ENCODE data around the gene INF2. TPM values are rescaled to one million over a fixed set of nuclear protein-coding genes. Genes with fewer than 3 reads are reported as not detected.
"Not testable (repeated sequence)": the region's sequence is repeated elsewhere in the genome, so short reads cannot be mapped to it uniquely, and the experiment has no call there.

INF2 gene
- total RNA-seq, 6 experiments from 2014 or later = 47.5 to 98.2 (median 71.4) TPM

GRCh38 chr14:104664107-104664506 is 25.3 kb upstream of the INF2 start:
- no peak overlapping the region for H3K4me3 ChIP-seq
- 80% methylated on average over 7 of the region's 7 CpGs for WGBS (ENCODE audit: insufficient coverage, low coverage, low lambda C conversion rate, missing lambda C conversion rate)
- no peaks in the 10 kb centered on the region for H3K4me1 ChIP-seq
- TF ChIP-seq POLR2A (IDR thresholded peaks at IDR 0.05) = no peak
- TF ChIP-seq CTCF (IDR thresholded peaks at IDR 0.05) = no peak
- no peaks in the 10 kb centered on the region for H3K27me3 ChIP-seq
- ATAC-seq (no peak), DNase-seq (no peak)
- no peaks in the 10 kb centered on the region for H3K9me3 ChIP-seq
- H3K36me3 ChIP-seq = no peaks in the 10 kb centered on the region
- H3K27ac ChIP-seq = no peak overlapping the region
- intact Hi-C loops (cut with DNase I) = no loop called here

- intact Hi-C loops (cut with DNase I) = no loop called here
- DNase-seq (no peak), ATAC-seq (no peak)
- Histone ChIP-seq H3K9me3 (no peaks in the 10 kb centered on the region), H3K36me3 (no peaks in the 10 kb centered on the region), H3K27me3 (no peaks in the 10 kb centered on the region), H3K4me1 (no peaks in the 10 kb centered on the region), H3K4me3 (no peak overlapping the region), H3K27ac (no peak overlapping the region)
- 83% methylated on average over 3 of the region's 10 CpGs for WGBS (ENCODE audit: insufficient coverage, low coverage, low lambda C conversion rate, missing lambda C conversion rate)
- TF ChIP-seq POLR2A (IDR thresholded peaks at IDR 0.05) (no peak), CTCF (IDR thresholded peaks at IDR 0.05) (no peak)
Measured at GRCh38 chr14:104664588-104664987, 24.8 kb upstream of the INF2 start.

DNA sequence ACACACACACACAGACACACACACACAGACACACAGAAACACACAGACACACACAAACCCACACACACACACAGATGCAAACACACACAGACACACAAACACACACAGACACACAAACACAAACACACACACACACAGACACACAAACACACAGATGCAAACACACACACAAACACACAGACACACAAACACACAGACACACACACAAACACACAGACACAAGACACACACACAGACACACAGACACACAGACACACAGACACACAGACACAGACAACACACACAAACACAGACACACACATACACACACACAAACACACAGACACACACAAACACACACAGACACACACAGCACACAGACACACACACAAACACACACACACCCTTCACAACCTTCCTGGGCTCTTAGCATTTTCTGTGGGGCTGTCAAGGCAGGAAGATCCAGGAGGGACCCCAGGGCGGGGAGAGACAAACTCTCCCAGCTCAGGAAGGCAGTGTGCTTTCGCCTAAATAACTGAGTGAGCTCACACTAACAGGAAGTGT is 24.2 kb upstream of the INF2 start:
- no peaks in the 10 kb centered on the region for H3K4me1 ChIP-seq
- ATAC-seq = peak in 2 of 4 donors; percentile 18 to 26
- H3K27ac ChIP-seq = no peak overlapping the region
- WGBS (ENCODE audit: insufficient coverage, low coverage, low lambda C conversion rate, missing lambda C conversion rate) = 80% methylated on average over 2 of the region's 2 CpGs
- no peak for DNase-seq
- no peaks in the 10 kb centered on the region for H3K27me3 ChIP-seq
- intact Hi-C loops (cut with DNase I) = no loop called here
- H3K36me3 ChIP-seq = no peaks in the 10 kb centered on the region
- no peak overlapping the region for H3K4me3 ChIP-seq
- no peaks in the 10 kb centered on the region for H3K9me3 ChIP-seq
- TF ChIP-seq POLR2A (IDR thresholded peaks at IDR 0.05) (no peak), CTCF (IDR thresholded peaks at IDR 0.05) (no peak)

- no peak for TF ChIP-seq POLR2A (IDR thresholded peaks at IDR 0.05)
- peak; percentile 23 to 42 (median 36) for TF ChIP-seq CTCF (IDR thresholded peaks at IDR 0.05)
- no peaks in the 10 kb centered on the region for H3K36me3 ChIP-seq
- intact Hi-C loops (cut with DNase I) = no loop called here
- no peak overlapping the region for H3K27ac ChIP-seq
- 26% methylated on average over 12 of the region's 27 CpGs for WGBS (ENCODE audit: insufficient coverage, low coverage, low lambda C conversion rate, missing lambda C conversion rate)
- H3K4me3 ChIP-seq = no peak overlapping the region
- ATAC-seq (peak; percentile 76 to 92 (median 86)), DNase-seq (peak; percentile 53 to 68 (median 61))
- H3K4me1 ChIP-seq = no peaks in the 10 kb centered on the region
- H3K9me3 ChIP-seq = no peaks in the 10 kb centered on the region
- H3K27me3 ChIP-seq = no peaks in the 10 kb centered on the region
Measured at GRCh38 chr14:104665657-104666522, 23.5 kb upstream of the INF2 start.

GRCh38 chr14:104666523-104666895 is 22.9 kb upstream of the INF2 start:
- H3K4me1 ChIP-seq; H3K27me3 ChIP-seq; DNase-seq; H3K36me3 ChIP-seq; H3K9me3 ChIP-seq; H3K27ac ChIP-seq; intact Hi-C loops (cut with DNase I); H3K4me3 ChIP-seq; ATAC-seq: not testable (repeated sequence)
- 84% methylated on average over 3 of the region's 7 CpGs for WGBS (ENCODE audit: insufficient coverage, low coverage, low lambda C conversion rate, missing lambda C conversion rate)

Measured in right lobe of liver (tissue), 6 donors.